HL-60/S4 treated with retinoic acid at 250 ng/mL for 4 days and 3 days (cell line): ENCODE measurements around the gene PLAC9.

Source experiments
- in situ Hi-C: fragments of 300-500 bp; cut with MboI; formaldehyde crosslinking; loops from 2 replicates; pipeline ENCODE4 v1.7.0; 2022; ENCODE audit warnings: low sequenced_read_pairs

Gene PLAC9

GRCh38 chr10:80177781-80178636 lies 45.5 kb downstream of the PLAC9 start:
- in situ Hi-C loops, result no loop called here

DNA sequence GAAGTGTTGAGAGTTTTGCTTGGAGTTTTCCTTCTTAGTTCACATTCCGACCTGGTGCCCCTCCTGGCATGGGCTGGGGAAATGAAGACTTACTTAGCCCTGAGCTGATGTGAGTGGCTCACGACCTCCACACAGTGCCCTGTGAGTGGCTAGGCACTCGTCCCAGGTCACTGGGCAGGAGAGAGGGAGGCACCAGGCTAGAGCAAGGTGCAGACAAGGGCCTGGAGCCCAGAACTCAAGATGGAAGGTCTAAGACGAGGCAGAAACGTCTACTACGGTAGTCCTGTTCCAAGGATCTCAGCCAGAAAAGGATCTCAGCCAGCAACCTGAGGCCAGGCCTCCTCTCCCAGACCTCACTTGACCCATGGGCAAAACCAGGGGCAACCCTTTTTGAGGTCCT lies 50.5 kb downstream of the PLAC9 start:
- in situ Hi-C loops, result no loop called here

- in situ Hi-C loops, result no loop called here
These were observed 50.9 kb downstream of the PLAC9 start for GRCh38 chr10:80183436-80183835.

GRCh38 chr10:80184291-80184690 lies 51.8 kb downstream of the PLAC9 start:
- in situ Hi-C loops, result no loop called here

GRCh38 chr10:80185578-80186299 lies 53.2 kb downstream of the PLAC9 start:
- in situ Hi-C loops, result no loop called here

DNA sequence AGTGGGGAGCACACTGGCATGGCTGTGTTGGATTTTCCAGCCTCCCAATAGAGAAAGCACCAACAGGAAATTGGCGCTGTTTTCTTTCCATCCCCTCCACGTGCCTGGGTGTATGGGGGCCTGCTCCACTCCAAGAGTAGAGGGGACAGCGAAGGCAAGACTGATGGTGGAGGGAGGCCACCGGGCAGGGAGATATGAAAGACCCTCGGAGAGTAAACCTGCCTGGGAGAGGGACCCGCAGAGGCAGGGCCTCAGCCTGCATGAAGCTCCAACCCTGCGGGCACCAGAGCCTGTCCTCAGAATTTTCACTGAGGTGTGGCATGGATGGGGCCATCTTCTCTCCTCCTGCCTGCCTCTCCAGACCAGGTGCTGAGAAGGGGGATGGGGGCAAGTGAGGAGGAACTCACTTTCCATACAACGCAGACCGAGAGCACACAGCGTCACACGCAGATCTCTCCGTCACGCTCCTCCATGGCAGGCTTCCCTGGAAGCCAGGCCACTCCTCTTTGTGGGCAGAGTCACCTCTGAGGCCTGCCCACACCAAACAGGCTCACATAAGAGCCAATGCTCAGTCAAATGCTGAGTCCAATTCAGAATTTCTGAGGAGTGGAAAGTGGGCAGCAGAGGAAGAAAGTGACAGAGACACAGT lies 54.0 kb downstream of the PLAC9 start:
- in situ Hi-C loops, result no loop called here

DNA sequence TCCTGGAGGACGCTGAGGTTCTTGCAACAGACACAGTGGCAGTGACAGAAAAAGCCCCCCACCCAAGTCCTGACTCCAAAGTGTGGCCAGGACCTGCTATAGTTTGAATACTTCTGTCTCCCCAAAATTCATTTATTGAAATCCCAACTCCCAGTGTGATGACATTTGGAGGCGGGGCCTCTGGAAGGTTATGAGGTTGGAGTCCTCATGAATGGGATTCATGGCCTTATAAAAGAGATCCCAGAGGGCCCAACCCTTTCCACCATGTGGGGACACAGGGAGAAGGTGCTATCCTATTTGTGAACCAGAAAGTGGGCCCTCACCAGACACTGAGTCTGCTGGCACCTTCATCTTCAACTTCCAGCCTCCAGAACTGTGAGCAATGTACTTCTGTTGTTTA lies 54.5 kb downstream of the PLAC9 start:
- in situ Hi-C loops, result no loop called here

DNA sequence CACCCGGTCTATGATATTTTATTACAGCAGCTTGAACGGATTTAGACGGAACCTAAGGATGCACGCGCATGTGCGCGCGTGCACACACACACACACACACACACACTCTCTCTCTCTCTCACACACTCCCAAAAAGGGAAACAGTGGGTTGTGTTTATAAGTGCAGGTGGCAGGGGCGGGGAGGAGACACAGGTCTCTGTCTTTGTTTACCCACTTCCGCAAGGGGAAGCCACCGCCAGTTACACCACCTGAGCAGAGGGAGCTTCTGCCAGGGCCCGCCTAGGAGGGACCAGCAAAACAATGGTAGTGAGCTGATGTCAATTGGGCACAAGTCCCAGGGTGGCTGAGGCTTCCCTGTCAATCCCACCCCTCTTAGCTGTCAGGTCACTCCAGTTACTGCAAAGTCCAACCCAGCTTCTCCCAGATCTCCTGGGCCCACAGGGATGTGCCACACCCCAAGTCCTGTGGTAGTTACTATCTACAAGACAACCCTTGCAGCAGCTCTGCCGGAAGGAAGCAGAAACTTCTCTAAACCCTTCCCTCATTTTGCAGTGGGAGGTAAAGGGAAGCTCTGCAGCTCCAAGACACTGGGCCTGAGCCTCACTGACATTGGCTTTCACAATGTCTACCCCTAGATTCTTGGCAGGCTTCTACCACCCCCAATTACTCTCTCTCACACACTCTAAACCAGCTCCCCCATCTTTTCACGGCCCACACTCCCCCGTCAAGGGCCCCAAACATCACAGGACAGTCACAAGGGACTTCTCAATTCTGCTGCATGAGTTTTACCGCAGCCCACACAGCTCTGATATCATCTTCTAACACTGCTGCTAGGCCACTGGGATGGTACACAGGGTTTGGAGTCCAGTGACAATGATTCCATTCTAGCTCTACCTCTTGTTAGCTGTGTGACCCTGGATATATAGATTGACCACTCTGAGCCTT lies 55.2 kb downstream of the PLAC9 start:
- in situ Hi-C loops, result no loop called here

GRCh38 chr10:80188713-80189112 lies 56.2 kb downstream of the PLAC9 start:
- in situ Hi-C loops, result no loop called here

DNA sequence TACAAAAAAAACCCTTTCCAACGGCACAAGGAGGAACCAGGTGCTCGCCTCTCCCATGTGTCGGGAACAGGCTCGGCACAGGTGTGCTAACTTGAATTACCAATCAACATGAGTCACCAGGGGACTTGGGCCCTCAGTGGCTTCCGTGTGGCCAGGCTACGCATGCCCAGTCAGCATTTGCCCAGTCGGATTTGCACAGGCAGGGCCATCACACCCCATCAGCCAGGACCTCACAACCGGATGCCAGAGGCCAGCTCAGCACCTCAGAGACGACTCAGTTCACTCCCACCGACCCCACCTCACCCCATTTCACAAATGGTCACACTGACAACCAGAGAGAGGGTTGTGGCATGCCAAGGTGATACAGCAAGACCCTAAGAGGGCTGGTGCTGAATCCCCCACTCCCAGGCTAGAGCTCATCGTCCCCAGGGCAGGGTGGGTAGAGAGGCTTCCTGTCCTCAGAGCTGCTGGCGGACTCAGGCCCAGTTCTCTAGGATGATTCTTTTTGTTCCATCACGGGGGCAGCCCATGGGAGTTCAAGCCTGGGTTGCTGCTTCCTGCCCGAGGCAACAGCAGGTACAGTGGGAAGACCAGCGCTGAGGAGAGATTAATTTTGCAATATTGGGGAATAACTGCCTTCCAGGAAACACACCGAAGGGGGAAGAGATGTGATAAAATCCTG lies 59.2 kb downstream of the PLAC9 start:
- in situ Hi-C loops, result no loop called here

- in situ Hi-C loops, result no loop called here
These were observed 60.0 kb downstream of the PLAC9 start for GRCh38 chr10:80192553-80192952.

GRCh38 chr10:80194373-80195045 lies 62.0 kb downstream of the PLAC9 start:
- in situ Hi-C loops, result no loop called here
